ENCODE measurements around the gene HUNK.

GRCh38 chr21:31983120-31983519, 110.3 kb downstream of the HUNK start:
- TF ChIP-seq MAX (IDR thresholded peaks at IDR 0.05) (no peak), TAF1 (IDR thresholded peaks at IDR 0.05; ENCODE audit: low read depth) (no peak), REST (IDR thresholded peaks at IDR 0.05; ENCODE audit: low read depth) (no peak), EP300 (IDR thresholded peaks at IDR 0.05; ENCODE audit: borderline replicate concordance) (no peak), FOXM1 (IDR thresholded peaks at IDR 0.05; ENCODE audit: borderline replicate concordance, low read depth) (no peak), CREB1 (IDR thresholded peaks at IDR 0.05; ENCODE audit: low read depth) (no peak), TEAD4 (IDR thresholded peaks at IDR 0.05) (no peak), USF1 (IDR thresholded peaks at IDR 0.05) (no peak), YY1 (IDR thresholded peaks at IDR 0.05; ENCODE audit: low read depth) (no peak), RAD21 (IDR thresholded peaks at IDR 0.05; ENCODE audit: low read depth) (no peak), CEBPB (IDR thresholded peaks at IDR 0.05) (no peak), ZBTB7A (IDR thresholded peaks at IDR 0.05; ENCODE audit: low read depth) (no peak)
